SK-N-SH treated with all-trans-retinoic acid at 6 μM for 48 hours (cell line): ENCODE measurements around the gene F2.

Experiments used
- ATAC-seq: fragments of 200-7000 bp; cut with Tn5 transposase; 3 replicates; pipeline ENCODE4 v1.9.1; 2020; ENCODE audit warnings: mild to moderate bottlenecking, moderate library complexity
- ARNTL ChIP-seq: fragments of 450-650 bp; formaldehyde crosslinking; IDR thresholded peaks from 2 replicates; pipeline ENCODE4 v1.5.0; 2020; ENCODE audit warnings: low read depth, mild to moderate bottlenecking, moderate library complexity, borderline replicate concordance
- BACH2 ChIP-seq: fragments of 250-450 bp; sonication (Bioruptor Pico); IDR thresholded peaks from 2 replicates; pipeline ENCODE4 v1.9.0; 2021; ENCODE audit warnings: mild to moderate bottlenecking, borderline replicate concordance
- CSDC2 ChIP-seq: fragments of 250-450 bp; sonication (Bioruptor Pico); IDR thresholded peaks from 2 replicates; pipeline ENCODE4 v1.5.0; 2020; ENCODE audit warnings: mild to moderate bottlenecking, moderate library complexity
- ESRRG ChIP-seq: fragments of 250-450 bp; sonication (Bioruptor Pico); IDR thresholded peaks from 2 replicates; pipeline ENCODE4 v1.6.1; 2021; ENCODE audit warnings: mild to moderate bottlenecking
- GLIS3 ChIP-seq: fragments of 250-450 bp; sonication (Bioruptor Pico); IDR thresholded peaks from 2 replicates; pipeline ENCODE4 v1.5.0; 2020; ENCODE audit warnings: mild to moderate bottlenecking, moderate library complexity
- ISL1 ChIP-seq: fragments of 250-450 bp; sonication (Bioruptor Pico); IDR thresholded peaks from 2 replicates; pipeline ENCODE4 v2.1.2; 2022; ENCODE audit warnings: mild to moderate bottlenecking, moderate library complexity
- OSR1 ChIP-seq: fragments of 250-450 bp; sonication (Bioruptor Pico); IDR thresholded peaks from 2 replicates; pipeline ENCODE4 v1.8.0; 2022; ENCODE audit warnings: moderate library complexity, mild to moderate bottlenecking, inconsistent platforms
- POU6F1 ChIP-seq: fragments of 250-450 bp; sonication (Bioruptor Pico); IDR thresholded peaks from 2 replicates; pipeline ENCODE4 v1.8.0; 2021; ENCODE audit warnings: low read depth, mild to moderate bottlenecking, moderate library complexity, borderline replicate concordance
- PPARA ChIP-seq: fragments of 250-450 bp; sonication (Bioruptor Pico); IDR thresholded peaks from 2 replicates; pipeline ENCODE4 v1.5.0; 2020; ENCODE audit warnings: mild to moderate bottlenecking, borderline replicate concordance
- RARB ChIP-seq: fragments of 250-450 bp; sonication (Bioruptor Pico); IDR thresholded peaks from 2 replicates; pipeline ENCODE4 v1.8.0; 2021; ENCODE audit warnings: mild to moderate bottlenecking, moderate library complexity
- SNAI2 ChIP-seq: fragments of 250-450 bp; sonication (Bioruptor Pico); IDR thresholded peaks from 2 replicates; pipeline ENCODE4 v1.5.0; 2020; ENCODE audit warnings: mild to moderate bottlenecking, moderate library complexity
- TCF4 ChIP-seq: fragments of 250-450 bp; sonication (Bioruptor Pico); IDR thresholded peaks from 2 replicates; pipeline ENCODE4 v1.8.0; 2021; ENCODE audit warnings: mild to moderate bottlenecking, moderate library complexity, borderline replicate concordance
- TOX ChIP-seq: fragments of 250-450 bp; sonication (Bioruptor Pico); IDR thresholded peaks from 2 replicates; pipeline ENCODE4 v1.8.0; 2021; ENCODE audit warnings: mild to moderate bottlenecking, moderate library complexity, borderline replicate concordance
- TSHZ2 ChIP-seq: fragments of 250-450 bp; sonication (Bioruptor Pico); IDR thresholded peaks from 2 replicates; pipeline ENCODE4 v1.5.0; 2020; ENCODE audit warnings: mild to moderate bottlenecking, moderate library complexity
- ZC3H10 ChIP-seq: fragments of 250-450 bp; sonication (Bioruptor Pico); IDR thresholded peaks from 2 replicates; pipeline ENCODE4 v1.5.1; 2021; ENCODE audit warnings: mild to moderate bottlenecking, moderate library complexity
- ZFP3 ChIP-seq: fragments of 250-450 bp; sonication (Bioruptor Pico); IDR thresholded peaks from 2 replicates; pipeline ENCODE4 v1.5.0; 2020; ENCODE audit warnings: mild to moderate bottlenecking, moderate library complexity
- ZFP30 ChIP-seq: fragments of 450-650 bp; formaldehyde crosslinking; IDR thresholded peaks from 2 replicates; pipeline ENCODE4 v1.5.0; 2022; ENCODE audit warnings: mild to moderate bottlenecking, moderate library complexity
- ZNF565 ChIP-seq: fragments of 450-650 bp; formaldehyde crosslinking; conservative IDR thresholded peaks from 2 replicates; pipeline ENCODE4 v1.5.0; 2020; ENCODE audit warnings: low read depth, mild to moderate bottlenecking, moderate library complexity
- ZNF70 ChIP-seq: fragments of 450-650 bp; formaldehyde crosslinking; IDR thresholded peaks from 2 replicates; pipeline ENCODE4 v1.5.0; 2020; ENCODE audit warnings: mild to moderate bottlenecking, moderate library complexity
- ZNF8 ChIP-seq: fragments of 450-650 bp; formaldehyde crosslinking; IDR thresholded peaks from 2 replicates; pipeline ENCODE4 v1.5.0; 2020; ENCODE audit warnings: mild to moderate bottlenecking, moderate library complexity
- TF ChIP-seq, protein P1 (sequence below): fragments of 250-450 bp; sonication (Bioruptor Pico); IDR thresholded peaks from 2 replicates; pipeline ENCODE4 v1.8.0; 2020; ENCODE audit warnings: mild to moderate bottlenecking, moderate library complexity, borderline replicate concordance
- TF ChIP-seq, protein P2 (sequence below): fragments of 250-450 bp; sonication (Bioruptor Pico); IDR thresholded peaks from 2 replicates; pipeline ENCODE4 v1.5.1; 2020; ENCODE audit warnings: low read depth, mild to moderate bottlenecking, moderate library complexity

F2 gene

DNA sequence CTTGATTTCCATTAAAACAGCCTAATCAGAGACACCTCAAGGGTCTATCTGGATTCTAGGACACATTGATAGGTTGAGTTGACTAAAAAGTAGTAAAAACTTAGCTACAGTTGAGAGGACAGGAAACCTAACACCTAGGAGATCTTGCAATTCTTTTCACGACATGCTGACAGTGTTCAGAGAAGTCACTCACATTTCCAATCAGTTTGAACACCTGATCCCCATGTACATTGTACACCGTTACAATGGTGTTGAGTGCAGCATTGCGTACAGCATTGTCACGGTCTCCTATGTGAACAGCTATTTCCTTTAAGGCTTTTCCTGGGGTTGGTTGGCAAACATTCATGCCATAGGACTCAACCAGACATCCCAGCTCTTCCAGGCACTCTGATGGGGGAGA lies 42.8 kb downstream of the F2 start:
- no peak for ATAC-seq
- TF ChIP-seq ZNF565 (CRISPR knock-in tag), result no peak
- no peak for TF ChIP-seq ISL1
- TF ChIP-seq ESRRG (CRISPR knock-in tag), result no peak
- no peak for TF ChIP-seq OSR1 (CRISPR knock-in tag)
- TF ChIP-seq ARNTL (CRISPR knock-in tag), result no peak
- no peak for TF ChIP-seq ZFP3
- TF ChIP-seq ZFP30 (CRISPR knock-in tag), result no peak
- TF ChIP-seq, protein P1, sequence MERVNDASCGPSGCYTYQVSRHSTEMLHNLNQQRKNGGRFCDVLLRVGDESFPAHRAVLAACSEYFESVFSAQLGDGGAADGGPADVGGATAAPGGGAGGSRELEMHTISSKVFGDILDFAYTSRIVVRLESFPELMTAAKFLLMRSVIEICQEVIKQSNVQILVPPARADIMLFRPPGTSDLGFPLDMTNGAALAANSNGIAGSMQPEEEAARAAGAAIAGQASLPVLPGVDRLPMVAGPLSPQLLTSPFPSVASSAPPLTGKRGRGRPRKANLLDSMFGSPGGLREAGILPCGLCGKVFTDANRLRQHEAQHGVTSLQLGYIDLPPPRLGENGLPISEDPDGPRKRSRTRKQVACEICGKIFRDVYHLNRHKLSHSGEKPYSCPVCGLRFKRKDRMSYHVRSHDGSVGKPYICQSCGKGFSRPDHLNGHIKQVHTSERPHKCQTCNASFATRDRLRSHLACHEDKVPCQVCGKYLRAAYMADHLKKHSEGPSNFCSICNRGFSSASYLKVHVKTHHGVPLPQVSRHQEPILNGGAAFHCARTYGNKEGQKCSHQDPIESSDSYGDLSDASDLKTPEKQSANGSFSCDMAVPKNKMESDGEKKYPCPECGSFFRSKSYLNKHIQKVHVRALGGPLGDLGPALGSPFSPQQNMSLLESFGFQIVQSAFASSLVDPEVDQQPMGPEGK (CRISPR knock-in tag), result no peak
- TF ChIP-seq BACH2 (CRISPR knock-in tag), result no peak
- no peak for TF ChIP-seq ZNF8 (CRISPR knock-in tag)
- TF ChIP-seq POU6F1 (CRISPR knock-in tag), result no peak
- no peak for TF ChIP-seq SNAI2 (CRISPR knock-in tag)
- no peak for TF ChIP-seq TOX (CRISPR knock-in tag)
- no peak for TF ChIP-seq RARB (CRISPR knock-in tag)

GRCh38 chr11:46762248-46762647 lies 43.2 kb downstream of the F2 start:
- TF ChIP-seq BACH2 (CRISPR knock-in tag) (no peak), SNAI2 (CRISPR knock-in tag) (no peak), GLIS3 (CRISPR knock-in tag) (no peak), PPARA (CRISPR knock-in tag) (no peak), ZFP30 (CRISPR knock-in tag) (no peak), RARB (CRISPR knock-in tag) (no peak), TCF4 (no peak), ZFP3 (no peak), ISL1 (no peak), ZNF565 (CRISPR knock-in tag) (no peak), OSR1 (CRISPR knock-in tag) (no peak), ZNF8 (CRISPR knock-in tag) (no peak), ARNTL (CRISPR knock-in tag) (no peak), TSHZ2 (CRISPR knock-in tag) (no peak), ZNF70 (CRISPR knock-in tag) (no peak), ZC3H10 (CRISPR knock-in tag) (no peak)
- TF ChIP-seq, protein P1 (CRISPR knock-in tag), result no peak
- TF ChIP-seq, protein P2, sequence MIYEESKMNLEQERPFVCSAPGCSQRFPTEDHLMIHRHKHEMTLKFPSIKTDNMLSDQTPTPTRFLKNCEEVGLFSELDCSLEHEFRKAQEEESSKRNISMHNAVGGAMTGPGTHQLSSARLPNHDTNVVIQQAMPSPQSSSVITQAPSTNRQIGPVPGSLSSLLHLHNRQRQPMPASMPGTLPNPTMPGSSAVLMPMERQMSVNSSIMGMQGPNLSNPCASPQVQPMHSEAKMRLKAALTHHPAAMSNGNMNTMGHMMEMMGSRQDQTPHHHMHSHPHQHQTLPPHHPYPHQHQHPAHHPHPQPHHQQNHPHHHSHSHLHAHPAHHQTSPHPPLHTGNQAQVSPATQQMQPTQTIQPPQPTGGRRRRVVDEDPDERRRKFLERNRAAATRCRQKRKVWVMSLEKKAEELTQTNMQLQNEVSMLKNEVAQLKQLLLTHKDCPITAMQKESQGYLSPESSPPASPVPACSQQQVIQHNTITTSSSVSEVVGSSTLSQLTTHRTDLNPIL (CRISPR knock-in tag), result no peak
- ATAC-seq, result no peak

DNA sequence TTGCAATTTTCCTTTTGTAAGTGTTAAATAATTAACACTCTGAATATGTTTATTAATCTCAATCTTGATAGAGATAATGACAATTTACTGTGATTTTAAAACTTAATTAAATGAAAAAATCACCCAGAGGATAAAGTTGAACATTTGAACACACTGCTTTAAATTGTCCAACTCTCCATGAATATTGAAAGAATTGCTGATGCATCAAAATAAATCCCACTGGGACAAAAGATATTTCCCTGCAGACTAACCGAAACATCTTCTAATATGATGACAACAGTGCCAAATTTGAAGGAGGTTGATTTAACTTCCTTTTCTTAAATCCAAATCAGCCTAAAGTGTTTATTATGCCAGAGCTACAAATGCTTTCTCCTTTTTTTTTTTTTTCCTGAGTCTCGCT lies 47.6 kb downstream of the F2 start:
- ATAC-seq, result no peak
- TF ChIP-seq, protein P2 (CRISPR knock-in tag), result no peak
- TF ChIP-seq CSDC2 (no peak), ZC3H10 (CRISPR knock-in tag) (no peak), ZFP30 (CRISPR knock-in tag) (no peak), TCF4 (no peak), ZFP3 (no peak)
